UCSD-AML1 (cell line): Measurements from ENCODE around the gene TICAM2.
"Not testable (repeated sequence)": the region's sequence is repeated elsewhere in the genome, so short reads cannot be mapped to it uniquely, and the experiment has no call there.

Experiments used
- DNase-seq: peaks from one replicate; lab custom pipeline; 2025; ENCODE audit not compliant: unreplicated experiment; lab: John Stamatoyannopoulos, UW

The TICAM2 gene, protein sequence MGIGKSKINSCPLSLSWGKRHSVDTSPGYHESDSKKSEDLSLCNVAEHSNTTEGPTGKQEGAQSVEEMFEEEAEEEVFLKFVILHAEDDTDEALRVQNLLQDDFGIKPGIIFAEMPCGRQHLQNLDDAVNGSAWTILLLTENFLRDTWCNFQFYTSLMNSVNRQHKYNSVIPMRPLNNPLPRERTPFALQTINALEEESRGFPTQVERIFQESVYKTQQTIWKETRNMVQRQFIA

DNA sequence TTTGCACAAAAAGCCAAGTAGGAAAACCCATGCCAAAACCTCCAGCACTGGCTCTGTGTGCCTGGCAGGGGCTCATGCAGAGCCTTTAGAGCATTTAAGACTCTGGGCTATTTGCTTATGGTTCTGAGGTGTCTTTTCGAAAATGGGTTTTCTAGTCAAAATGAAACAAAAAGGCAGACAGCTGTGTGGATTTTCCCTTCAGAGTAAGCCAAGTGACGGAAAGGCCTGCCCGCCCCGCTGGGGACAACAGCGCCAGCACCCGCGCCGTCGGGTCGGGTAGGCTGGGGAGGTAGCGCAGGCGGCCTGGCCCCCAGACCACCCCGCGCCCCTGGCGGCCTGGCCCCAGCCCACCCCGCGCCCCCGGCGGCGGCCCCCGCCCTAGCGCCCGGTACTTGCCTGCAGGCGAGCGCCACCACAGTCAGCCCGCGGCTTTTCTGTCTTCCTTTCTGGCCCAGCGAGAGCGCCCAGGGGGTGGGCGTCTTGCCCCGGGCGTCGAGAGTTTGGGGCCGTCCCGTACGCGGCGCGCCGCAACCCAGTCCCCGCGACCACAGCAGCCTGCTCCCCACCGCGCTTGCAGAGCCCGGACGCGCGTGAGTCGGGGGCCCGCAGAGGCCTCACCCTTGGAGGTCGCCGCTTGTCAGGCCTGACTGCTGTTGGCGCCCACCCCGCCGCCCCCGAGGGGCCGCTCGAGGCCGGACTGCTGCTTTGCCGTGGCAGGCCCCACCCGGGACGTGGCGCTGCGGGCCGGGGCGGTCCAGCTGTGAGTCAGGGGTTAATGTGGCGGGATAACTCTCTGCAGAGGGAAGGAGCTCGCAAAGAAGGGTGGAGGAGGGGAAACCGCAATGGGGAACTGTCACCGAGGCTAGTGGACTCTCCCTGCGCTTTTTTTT, at the start of gene TICAM2:
Gene TICAM2, minus strand, starts transcription at position 779 of the 890 bp plus-strand sequence. CDS start 21,223 bp downstream, outside the sequence.
- peak; percentile 47 for DNase-seq

- no peak for DNase-seq
These were observed 47.3 kb upstream of the TICAM2 start for GRCh38 chr5:115649541-115649940.

DNA sequence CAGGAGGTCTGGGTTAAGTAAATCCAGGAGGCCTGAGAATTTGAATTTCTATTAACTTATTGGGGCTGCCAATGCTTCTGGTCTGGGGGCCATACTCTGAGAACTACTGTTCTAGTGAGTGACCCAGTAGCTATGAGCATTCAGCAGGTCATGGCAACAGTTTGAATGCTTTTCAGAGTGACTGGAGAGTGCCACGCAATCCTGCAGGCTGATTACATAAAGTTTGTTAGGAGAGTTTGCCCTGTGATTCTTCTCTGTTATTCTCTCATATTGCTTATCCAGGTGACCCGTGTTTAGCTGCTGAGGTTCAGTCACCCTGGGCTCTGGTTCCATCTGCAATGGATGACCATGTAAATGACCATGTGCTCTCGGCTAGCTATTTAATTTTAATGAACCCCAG, 45.8 kb upstream of the TICAM2 start:
- DNase-seq = no peak

DNA sequence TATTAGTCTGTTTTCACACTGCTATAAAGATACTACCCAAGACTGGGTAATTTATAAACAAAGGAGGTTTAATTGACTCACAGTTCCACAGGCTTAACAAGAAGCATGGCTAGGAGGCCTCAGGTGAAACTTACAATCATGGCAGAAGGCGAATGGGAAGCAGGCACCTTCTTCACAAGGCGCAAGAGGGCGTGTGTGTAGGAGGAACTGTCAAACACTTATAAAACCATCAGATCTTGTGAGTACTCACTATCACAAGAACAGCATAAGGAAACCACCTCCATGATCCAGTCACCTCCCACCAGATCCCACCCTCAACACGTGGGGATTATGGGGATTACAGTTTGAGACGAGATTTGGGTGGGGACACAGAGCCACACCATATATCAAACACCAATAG, 43.1 kb upstream of the TICAM2 start:
- DNase-seq = not testable (repeated sequence)

DNA sequence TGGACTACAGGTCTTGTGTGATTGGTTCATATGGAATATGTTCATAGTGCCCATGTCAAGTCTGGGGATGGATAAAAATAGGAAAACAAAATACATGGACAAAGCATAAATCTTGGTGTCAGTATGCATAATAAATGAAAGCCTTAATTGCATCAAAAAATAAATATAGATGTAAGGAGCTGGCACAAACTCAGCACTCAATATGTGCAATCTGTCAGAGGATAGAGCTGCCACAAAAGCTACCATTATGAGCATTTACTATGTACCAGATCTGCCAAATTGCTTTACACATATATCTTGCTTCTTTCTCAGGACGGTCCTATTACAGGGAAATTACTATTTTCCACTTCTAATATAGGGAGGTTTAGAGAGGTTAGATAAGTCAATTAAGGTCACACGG, 41.8 kb upstream of the TICAM2 start:
- no peak for DNase-seq

DNA sequence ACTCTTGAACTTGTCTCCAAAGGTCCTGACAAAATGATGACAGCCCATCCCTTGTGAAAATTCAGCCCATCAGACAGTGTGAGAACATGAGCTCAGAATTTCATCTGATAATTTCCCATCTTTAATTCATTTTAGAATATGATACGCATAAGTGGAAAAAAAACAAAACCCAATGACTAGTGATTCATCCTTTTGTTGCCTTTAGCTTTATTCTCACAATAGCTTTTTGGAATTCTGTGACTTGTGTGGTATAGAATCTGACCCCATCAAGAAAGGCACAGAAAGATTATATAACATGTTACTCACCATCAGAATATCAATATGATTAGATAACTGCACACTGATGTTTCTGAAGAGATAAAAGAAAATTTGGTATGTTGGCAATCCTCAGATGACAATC, 39.7 kb upstream of the TICAM2 start:
- DNase-seq = no peak

DNA sequence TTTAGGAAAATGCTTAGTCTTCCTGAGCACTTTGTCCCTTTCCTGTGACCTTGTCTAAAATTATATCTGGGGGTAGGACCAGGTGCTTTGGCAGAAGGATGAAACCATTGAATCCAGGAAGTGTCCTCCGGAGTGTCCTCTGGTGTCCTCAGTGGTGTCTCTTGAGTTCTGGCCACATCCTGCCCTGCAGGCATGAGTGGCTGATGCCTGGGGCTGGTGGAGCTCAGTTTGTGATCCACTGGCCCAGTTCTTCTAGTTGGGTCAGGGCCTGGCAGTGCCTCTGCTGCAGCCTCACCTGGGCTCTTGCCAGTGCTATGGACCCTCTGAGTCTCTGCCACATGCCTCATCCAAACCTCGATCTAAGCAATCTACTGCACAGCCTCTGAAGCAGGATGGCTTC, 38.0 kb upstream of the TICAM2 start:
- DNase-seq = no peak

GRCh38 chr5:115639377-115639776, 37.1 kb upstream of the TICAM2 start:
- DNase-seq = no peak

- no peak for DNase-seq
These were observed 35.2 kb upstream of the TICAM2 start for GRCh38 chr5:115637507-115637906.

GRCh38 chr5:115636008-115636407, 33.7 kb upstream of the TICAM2 start:
- DNase-seq = no peak

DNA sequence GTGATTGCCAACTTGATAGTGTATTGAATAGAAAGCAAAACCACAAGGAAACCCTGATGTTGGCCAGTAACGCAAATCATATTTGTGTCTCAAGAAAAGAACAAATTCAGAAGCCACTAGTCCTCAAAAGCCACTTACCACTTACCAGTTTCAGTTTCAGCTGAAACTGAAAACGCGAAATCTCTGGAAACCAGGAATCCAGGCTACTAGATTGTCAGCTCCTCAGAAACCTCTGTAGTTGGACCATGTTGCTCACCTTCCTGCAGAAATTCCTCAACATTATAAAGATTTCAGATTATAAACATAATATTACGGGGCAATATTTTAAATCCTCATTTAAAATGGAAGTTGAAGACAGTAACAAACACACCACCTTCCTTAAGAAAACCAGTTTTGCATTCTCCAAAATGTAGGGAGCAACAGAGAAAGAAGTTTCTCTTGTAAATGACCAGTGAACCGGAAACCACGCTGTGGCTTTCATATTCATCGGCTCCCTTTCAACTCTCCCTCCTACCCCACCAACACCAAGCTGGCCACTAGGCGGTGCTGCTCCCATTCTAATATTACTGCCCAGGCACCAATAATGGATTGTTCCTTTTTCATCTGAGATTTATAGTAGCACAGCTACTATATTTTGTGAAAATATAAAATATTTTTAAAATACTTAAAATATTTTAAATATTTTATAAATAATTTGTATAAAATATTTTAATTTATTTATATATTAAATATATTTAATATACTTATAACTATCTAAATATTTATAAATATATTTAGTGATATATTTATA, 32.3 kb upstream of the TICAM2 start:
- peak; percentile 79 for DNase-seq

- no peak for DNase-seq
These were observed 27.6 kb upstream of the TICAM2 start for GRCh38 chr5:115629903-115630302.

DNA sequence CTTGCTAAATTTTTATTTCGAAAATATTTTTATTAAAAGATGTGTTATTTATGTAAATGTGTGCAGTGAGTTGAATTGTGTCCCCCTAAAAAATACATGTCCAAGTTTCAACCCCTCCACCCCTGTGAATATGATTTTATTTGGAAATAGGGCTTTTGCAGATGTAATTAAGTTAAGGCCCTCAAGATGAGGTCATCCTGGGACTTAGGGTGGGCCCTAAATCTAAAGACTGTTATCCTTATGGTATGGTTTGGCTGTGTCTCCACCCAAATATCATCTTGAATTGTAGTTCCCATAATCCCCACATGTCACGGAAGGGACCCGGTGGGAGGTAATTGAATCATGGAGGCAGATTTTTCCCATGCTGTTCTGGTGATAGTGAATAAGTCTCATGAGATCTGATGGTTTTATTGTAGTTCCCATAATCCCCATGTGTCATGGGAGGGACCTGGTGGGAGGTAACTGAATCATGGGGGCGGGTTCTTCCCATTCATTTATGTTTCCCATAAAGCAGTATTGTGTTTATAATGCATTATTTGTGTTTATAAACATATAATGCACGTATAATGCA, 25.1 kb upstream of the TICAM2 start:
- DNase-seq = no peak

- DNase-seq = no peak
These were observed 24.2 kb upstream of the TICAM2 start for GRCh38 chr5:115626445-115626823.

- DNase-seq = peak; percentile 99
These were observed 23.5 kb upstream of the TICAM2 start, which contains the start of gene TMED7 for GRCh38 chr5:115625579-115626444. TSS of gene TMED7 (minus strand) at chr5:115626036. CDS start at chr5:115625792, 244 bp downstream.

- no peak for DNase-seq
These were observed 22.7 kb upstream of the TICAM2 start for GRCh38 chr5:115624994-115625393.

DNA sequence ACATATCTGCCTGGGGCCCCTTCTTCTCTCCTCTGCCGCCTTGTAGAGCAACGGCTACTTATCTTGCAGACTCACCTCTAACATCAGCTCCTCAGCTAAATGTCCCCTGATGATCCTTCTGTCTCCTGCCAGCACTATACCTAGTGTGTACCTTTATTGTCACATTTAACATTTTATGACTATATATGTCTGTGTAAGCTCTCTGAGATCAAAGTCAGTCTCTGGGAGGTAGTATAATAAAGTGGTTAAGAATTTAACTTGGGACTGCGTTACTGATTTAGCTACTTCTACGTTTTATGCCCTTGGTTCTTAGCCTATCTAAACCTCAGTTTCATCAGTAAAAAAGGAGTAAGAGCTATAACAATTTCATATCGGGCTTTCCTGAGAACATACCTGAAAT, 21.4 kb upstream of the TICAM2 start:
- no peak for DNase-seq

DNA sequence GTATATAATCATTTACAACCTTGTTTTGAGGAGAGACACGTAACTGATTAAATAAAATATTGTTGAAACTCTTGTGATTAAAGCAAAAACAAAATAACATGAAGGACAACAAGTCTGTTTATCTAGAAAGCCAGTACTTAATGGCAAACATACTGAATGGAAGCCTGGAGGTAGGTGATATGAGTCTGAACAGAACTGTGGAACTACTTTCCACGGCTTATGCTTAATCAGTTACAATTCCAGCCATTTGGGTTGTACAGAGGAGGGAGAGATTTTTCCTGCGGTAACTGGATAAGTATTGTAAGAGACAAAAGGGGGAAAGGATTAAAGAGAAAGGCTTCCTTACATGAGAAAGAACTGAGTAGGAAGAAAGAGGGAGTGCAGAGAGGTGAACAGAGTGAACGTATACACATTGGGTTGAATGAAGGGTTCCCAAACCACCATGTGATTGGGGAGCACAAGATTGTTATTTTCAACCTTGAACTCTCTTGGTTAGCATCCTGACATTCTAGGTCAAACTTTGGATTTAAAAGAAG, 19.2 kb upstream of the TICAM2 start:
- DNase-seq = no peak

DNA sequence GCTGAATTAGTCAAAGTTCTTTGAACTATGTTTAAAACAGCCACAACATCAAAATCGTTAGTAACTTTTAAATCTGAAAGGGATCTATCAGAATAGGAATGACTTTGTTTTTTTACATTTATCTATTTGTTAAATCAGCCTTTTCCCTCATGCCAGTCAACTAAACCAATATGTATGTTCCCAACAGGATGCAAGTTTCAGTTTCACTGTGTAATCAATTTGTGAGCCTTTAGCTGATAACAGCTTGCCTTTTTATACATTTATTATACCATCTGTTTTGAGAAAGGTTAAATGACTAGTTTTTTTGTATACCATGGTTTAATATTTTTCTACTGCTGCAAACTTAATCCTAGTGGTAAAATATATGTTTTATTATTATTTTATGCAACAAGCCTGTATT, 14.6 kb upstream of the TICAM2 start:
- DNase-seq = no peak

GRCh38 chr5:115616472-115616871, 14.2 kb upstream of the TICAM2 start:
- no peak for DNase-seq
